Effector CD8-positive, alpha-beta T cell (primary cell): ENCODE results near the gene MSL3B.

Experiments
- DNase-seq: peaks from one replicate; lab custom pipeline; 2025; lab: John Stamatoyannopoulos, UW

The MSL3B gene

DNA sequence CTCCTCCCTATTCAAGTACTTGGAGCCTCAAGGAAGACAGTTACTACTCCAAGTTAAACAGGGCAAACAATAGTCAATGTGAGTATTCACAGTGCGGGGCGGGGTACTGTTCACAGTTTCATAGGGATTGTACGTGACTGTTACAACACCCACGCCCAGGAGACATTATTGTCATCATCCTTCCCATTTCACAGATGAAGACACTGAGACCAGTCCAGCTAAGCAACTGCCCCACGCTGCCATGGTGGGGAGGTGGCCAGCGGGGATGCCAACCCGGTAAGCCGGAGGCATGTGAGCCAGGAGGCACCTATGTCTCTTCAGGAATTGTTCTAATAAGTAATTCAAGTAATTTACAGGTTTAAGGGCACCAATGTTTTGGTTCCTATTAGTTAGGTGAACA lies 14.8 kb downstream of the MSL3B start:
- DNase-seq, result no peak

DNA sequence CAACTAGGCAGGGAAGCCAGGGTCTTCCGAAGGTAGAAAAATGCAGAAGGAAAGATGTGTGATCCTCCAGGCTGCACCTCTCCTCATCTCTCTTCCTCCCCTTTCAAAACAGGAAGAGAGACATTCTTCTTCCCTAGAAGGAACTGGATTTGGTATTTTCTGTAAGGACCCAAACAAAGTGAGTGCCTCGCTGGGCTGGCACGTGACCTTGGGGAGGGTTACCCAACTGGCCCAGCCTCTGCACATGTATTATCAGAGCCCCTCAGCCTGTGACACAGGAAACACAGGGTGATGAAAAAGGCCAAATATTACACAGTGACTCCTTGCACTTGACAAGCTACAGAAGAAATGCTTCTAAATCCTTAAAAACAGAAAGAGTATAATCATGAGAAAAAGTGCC lies 16.1 kb downstream of the MSL3B start:
- DNase-seq, result no peak

DNA sequence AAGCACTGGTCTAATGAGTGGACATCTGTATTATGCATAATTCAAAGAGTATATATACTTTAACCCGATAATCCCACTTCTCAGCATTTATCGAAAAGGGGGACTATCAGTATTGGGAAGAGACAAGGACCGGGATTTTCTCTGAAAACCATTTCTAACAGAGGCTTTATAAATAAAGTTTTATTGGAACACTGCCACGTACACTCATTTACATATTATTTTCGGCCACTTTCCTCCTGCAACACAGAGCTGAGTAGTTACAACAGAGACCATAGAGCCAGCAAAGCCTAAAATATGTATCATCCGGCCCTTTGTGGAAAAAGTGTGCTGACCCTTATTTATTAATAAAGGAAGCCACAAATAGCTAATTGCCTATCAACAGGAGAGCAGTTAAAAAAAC lies 17.0 kb downstream of the MSL3B start:
- no peak for DNase-seq

DNA sequence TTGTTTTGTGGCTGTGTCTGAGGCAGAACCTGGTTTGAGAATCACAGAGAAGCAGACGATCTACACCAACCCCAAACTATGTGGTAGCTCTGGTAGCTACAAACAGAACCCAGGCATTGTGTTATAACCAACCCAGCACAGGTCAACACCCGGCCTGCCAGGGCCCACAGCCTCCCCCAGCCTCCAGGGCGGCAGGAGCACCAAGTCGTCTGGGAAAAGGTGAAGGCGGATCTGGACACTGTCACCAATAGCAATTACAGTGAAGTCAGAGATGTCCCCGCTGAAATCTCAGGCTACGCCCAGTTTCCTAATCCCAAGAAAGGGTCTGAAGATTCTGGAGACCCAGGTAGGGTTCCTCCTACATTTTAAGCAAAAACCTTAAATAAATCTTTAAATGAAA lies 17.4 kb downstream of the MSL3B start:
- DNase-seq, result no peak

DNA sequence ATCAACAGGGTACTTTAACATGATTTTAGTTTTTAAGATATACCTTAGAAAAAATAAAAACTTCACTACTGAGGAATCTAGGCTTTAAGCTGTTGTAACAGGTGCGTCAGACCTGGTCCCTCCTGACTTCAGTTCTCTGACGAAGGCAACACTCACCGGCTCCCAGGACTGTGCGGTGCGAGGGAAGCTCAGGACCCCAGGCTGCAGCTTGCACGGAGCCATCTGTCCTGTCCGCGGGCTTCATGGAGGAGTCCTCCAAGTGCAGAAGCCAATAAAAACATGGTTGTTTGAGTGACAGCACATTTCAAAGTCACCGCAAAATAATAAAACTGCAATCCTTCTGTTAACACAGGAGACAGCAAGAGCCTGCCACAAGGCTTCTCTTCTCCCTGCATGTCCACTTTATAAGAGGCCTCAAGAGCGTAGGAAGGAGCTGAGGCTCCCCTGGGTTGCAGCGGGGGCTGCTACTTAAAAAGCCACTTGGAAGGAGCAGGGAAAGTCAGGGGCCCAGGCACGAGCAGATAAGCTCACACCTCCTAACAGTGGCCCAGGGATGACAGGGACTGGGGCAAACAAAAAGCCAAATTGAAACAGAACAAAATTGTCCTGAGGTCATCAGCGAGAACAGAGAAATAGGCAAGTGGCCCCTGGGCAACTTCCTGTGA lies 18.4 kb downstream of the MSL3B start:
- DNase-seq, result no peak

DNA sequence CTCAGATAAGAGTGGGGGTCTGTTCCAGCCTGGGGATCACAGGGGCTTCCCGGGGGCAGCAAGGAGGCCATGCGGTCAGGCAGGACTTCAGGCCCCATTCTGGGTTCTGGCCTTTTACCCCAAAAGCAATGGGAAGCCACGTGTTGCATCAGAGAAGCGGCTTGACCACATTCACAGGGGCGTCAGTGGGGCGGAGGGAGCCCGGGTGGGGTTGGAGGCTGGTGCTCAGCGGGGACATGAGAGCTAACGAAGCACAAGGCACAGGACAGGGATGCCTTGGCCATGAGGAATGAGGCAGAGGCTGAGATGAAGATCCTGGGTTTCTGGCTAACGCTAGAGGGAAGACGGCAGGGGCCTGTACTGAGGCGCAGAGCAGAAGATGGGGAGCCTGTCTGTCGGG lies 19.9 kb downstream of the MSL3B start:
- DNase-seq, result no peak

DNA sequence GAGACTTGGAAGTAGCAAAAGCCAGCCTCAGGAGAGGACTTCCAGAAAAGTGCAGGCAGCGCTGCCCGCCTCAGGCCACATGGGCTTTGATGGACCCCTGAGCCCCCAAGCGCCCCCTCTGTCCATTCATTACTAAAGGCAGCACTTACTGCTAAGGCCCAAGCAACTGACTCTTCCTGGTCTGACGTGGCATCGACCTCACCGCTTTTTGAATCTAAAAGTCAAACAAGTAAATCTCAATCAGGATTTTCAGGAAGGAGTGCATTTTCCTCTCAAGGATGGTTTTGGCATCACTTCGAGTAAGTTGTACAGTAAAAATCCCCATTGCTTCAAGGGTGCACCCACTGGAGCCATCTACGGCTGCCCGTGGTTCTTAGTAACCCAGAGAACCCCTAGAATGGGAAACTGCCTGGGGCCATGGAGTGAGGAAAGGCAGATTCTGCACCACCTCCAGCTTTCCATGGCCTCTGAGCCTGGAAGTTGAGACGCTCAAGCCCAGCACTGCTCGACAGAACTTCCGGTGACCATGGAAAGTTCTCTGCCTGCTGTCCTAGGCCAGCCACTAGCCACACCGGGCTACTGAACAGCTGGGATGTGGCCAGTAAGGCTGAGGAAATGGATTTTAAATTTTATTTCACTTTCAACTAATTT lies 20.8 kb downstream of the MSL3B start:
- no peak for DNase-seq

DNA sequence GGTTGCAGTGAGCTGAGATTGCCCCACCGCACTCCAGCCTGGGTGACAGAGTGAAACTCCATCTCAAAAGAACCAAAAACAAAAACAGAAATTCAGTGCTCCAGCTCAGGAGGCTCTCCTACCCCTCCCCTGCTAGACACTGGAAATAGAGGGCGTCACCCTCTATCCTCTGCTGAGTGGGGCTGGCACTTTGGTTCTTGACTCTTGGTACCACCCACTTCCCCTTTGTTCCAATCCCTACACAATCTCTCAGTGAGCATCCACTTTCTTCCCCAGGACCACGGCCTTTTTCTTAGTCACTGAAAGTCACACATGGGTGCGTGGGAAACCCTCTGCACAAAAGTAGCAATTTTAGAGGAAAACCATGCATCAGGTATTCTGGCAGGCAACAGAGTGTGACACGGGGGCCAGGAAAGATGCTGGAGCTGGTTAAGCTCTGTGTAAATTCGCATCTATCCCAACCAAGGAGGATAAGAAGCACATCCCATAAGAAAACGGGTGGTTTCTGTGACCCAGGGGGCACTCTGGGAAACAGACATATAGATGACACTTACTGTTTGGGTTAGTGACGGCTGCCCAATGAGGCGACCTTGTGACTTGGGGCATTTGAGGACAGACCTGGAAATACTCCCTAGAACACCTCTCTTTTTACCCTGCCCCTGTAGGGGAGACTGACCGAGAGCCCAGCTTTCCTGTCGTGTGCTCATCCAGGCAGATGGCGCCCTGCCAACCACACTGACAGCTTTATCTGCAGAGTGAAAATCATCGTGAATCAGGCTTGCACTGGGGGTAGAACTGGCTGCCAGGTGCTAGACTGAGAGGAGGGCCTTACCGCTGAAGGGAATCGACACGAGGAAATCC lies 21.6 kb downstream of the MSL3B start:
- DNase-seq, result no peak

DNA sequence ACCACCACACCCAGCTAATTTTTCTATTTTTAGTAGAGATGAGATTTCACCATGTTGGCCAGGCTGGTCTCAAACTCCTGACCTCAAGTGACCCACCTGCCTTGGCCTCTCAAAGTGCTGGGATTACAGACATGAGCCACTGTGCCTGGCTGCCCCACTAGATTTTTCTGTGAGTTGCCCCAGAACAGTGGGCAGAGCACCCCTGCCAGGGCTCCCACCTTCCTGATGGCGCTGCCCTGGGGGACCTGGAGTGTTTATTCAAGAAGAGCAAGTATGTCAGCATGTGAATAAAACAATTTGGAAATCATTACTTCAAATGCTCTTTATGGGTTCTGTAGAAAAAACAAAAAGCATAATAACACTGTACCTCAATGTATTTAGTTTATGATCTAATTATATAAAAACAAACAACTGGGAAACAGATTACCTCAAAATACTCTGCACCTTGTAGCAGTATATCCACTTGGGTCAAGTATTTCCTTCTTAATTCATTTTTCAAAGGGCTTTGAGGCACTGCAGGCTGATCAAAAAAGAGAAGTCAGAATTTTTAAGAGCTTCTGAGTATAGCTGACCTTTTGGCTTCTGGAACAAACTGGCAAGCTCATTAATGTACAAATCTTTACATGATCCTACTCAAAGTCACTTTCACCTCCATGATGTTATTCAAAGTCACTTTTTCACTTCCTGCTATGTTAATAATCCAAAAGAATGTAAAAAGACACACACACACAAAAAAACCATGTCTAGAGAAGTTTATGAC lies 22.7 kb downstream of the MSL3B start:
- DNase-seq, result no peak

DNA sequence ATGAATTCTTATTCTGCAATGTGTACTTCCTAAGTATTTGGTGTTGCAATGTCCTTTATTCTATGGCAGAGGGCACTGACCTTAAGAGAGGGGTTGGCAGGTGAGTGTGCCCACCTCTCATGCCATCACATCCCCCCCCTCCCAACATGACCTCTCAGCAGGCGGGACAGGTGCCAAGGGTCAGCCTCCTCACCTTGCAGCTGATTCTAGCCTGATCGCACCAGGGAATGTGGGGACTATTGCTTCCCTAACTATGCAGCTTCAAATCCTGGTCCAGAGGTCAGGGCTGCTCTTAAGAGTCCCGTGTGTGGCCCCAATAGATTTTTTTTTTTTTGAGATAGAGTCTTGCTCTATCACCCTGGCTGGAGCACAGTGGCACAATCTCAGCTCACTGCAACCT lies 23.4 kb downstream of the MSL3B start:
- no peak for DNase-seq

DNA sequence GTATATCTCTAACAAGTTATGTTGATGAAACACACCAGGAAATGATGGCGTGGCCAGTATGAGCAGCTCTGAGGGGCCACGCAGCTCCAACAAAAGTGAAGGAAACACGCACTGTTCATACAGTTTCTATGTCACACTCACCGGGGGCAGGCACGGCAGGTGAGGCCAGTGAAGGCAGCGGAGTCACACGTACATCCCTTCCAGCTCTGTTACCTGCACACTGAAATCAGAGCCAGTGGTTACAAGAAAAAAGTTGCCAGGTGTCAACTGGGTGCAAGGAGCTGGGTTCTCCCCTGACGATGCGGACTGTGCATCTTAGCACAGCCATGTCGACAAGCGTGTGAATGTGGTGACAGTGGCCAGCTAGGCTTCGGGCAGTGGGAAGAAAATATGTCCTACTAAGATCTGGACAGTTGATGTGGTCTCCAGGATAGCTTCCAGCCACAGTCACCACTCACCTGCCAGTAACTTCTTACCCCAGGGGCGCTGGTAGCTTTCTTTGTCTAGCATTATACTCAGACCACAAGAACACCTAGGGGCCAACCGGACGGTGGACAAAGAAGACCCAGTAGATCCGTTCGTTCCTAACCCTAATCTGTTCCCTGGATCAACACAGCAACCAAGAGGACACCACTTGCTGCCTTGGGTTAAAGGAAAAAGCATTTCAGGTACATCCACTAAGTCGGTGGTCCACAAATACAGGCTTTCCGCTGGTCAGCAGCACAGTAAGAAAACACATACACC lies 23.9 kb downstream of the MSL3B start:
- DNase-seq, result no peak

DNA sequence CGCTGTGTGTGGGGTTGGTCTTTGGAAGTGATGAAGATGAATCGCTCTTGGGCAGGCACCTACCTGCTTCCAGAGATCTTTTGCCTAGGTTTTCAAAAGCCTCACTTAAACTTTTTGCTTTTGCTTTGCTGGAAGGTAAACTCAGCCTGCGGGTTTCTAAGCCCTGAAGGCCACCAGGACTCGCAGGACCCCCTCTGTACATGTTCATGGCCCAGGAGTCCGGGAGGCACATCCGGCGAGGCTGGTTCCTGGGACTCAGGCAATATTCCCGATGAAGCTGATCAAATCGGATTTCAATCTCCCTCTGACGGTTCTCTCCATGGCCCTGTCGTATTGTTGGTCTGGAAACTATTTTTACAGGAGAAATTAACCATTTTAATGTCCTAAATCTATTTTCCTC lies 27.0 kb downstream of the MSL3B start:
- no peak for DNase-seq

DNA sequence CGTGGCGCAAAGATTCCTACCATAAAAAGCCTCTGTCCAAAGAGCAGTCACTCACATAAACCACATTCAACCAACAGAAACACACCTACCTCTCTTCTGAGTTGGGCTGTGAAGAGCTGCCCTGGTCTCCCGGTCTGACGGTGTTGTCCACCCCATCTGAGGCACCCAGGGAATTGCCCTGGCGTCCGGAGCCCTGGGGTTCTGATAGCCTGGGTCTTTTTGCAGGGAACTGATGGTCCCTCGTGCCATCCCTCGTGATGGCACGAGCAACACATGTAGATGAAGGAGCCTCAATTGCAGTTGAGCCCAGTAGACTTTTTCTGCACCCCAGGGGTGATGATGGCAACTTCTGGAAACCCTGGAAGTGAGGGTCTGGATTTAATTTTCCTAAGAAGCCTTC lies 27.7 kb downstream of the MSL3B start:
- DNase-seq, result no peak

DNA sequence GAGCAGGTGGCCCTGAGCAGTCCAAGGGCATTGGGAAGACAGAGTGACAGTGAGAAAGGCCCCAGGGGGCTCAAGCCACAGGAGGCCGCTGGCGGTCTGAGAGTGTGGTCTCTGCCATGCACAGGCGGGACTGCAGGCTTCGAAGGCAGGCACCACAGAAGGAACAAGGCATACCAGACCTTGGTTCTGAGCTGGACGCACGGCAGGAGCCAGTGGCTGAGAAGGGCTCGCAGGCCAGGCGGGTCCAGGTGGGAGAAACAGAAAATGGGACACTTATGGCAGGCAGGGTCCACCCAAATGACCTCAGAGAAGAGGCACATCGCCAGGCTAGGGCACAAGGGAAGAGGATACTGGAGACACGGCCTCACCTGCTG lies 28.8 kb downstream of the MSL3B start:
- no peak for DNase-seq

DNA sequence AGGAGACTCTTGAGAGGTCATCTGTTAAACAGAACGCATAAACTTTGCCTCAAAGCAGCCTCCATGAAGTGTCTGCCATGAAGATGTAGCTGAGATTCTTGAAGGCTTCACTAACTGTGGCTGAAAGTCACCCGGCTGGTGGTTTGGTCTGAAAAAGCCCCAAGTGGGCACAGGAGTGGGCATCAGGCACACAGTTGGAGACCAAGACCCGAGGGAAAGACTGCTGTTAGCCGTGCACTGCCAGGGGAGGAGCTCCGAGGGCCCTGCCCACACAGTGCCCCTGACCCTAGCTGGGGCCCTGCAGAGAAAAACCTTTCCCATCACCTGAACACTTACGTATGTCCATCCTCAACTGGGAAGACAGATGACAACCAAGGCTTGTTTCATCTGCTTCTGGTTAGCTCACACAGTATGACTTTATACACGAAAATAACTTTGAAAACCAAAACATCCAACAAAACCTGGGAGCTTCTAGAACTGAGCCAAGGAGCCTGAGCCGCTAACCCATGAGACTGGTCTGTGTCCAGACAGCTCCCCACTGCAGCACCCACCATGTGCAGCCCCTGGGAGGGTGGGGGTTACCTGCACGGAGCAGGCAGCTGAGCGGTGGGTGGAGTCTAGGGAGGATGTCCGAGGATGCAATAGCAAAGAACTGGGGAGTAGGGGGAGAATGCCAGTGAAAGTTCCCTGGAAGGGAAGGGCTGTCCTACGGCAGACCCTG lies 29.3 kb downstream of the MSL3B start:
- DNase-seq, result no peak

DNA sequence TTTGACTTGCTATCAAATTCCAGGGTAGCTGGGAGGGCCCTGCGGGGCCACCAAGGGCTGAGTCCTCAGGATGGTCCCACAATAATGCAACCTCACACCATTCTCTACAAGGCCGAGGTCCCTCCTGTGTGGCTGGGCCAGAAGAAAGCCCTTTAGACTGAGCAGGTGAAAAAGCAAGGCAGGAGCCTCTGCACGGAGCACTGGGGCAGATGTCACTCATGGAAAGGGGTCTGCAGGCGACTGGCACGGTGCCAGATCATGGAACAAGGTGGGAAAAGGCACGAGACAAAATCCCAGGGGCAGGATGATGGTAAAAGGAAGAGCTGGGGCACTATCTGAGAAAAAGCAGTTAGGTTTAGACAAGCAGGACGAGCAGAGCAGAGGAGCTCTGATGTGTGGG lies 29.9 kb downstream of the MSL3B start:
- no peak for DNase-seq

DNA sequence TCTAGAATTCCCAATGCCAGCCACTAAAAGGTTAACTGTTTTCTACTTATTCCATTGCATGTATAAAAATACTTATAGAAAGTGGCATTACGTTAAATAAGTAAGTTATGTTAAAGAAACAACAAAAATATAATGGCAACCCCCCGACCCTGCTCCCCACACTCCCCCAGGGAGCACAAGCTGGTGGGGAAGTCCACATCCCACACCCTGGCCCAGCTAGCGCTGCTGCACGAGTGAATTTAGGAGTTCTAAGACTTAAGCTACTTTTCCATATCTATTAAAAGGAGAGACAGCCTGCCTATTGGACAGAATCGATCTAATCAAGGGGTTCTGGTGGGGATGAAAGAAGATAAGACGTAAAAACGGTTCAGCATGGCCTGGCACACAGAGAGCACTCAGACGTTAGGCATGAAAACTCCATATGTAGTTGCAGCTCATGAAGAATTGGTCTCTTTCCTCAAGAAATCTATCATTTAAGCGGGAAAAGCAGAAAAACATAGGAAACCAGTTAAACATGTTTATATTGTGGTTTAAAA lies 30.4 kb downstream of the MSL3B start:
- DNase-seq, result no peak

DNA sequence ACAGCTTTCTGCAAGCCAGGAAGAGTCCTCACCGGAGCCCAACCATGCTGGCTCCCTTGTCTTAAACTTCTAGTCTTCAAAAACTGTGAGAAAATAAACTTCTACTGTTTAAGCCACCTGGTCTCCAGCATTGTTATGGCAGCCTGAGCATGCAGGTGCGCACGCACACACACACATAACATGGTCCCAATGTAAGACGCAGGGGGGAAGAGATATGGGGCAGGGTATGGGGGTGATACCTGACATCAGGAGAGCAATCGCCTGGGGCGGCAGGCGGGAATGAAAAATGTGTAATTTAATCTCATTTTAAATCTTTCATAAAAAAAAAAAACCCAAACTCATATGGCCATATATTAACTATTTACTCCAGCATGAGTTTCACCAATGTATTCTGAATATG lies 31.8 kb downstream of the MSL3B start:
- no peak for DNase-seq

DNA sequence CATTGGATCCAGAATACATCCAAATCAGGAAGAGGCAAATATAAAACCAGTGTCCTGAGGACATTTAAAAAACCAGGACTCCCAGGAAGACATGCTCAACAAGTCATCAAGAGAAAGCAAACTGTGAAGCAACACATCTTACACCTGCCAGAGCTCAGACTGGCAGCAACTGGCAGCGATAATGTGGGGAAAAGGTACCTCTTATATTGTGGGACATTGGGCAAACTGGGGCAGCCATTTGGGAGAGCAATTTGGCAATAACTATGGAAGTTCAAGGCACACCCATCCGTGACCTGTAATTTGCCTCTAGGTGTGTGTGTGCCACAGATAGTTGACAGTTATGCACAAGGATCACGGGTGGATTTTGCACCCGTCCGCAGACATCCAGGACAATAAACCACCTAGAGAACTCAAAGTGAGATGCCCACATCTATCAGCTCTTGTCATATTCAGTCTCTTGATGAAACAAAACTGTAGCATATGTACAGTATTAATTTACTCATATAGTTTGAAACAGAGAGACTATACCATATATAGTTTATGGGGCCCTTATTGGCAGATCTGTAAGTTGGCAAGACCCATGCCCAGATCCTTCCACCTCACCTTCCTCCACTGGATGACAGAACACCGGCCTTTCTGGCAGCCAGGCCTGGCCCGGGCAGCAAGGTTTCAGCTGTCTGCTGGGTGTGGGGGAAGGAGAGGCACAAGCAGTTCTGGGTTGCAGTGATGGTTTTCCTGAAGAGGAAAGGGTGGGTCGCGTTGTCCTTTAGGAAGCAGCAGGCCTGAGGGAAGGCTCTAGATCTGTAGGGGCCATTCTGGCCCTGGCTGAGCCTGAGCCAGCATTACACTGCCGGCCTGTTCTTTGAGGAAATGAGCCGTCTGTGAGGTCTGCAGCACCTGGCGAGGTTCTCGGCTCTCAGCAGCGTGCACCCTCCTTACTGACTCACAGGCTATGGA lies 32.7 kb downstream of the MSL3B start:
- no peak for DNase-seq

DNA sequence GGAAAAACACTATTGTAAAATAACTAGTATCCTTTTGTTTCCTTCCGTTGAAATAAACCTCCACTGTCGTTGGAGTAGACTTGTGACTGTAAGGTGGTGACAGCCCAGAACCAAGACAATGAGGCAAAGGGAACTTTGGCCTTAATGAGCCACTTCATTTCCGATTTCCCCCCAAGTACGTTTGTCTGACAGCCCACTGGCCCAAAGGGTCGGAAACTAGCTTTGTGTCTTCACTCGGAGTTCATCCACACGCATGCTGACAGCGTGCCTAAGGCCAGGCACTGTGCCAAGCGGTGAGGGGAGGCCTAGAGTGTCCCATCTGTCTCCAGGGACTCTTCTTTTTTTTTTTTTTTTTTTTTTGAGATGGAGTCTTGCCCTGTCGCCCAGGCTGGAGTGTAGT lies 34.8 kb downstream of the MSL3B start:
- DNase-seq, result no peak
